Activated naive CD8-positive, alpha-beta T cell treated with anti-CD3 and anti-CD28 coated beads, Interleukin-2, amount 50 U/mL, for 24 hours (primary cell): ENCODE measurements around the gene GABBR1.

Experiments used
- ATAC-seq: fragments of 150-1000 bp; cut with Tn5 transposase; one replicate; pipeline ENCODE4 v1.10.0; 2021
- DNase-seq: peaks from one replicate; pipeline ENCODE4 v3.0.0; 2021
- H3K27ac Mint-ChIP-seq: one replicate; pipeline ENCODE4 v1.8.0; 2021; ENCODE audit warnings: mild to moderate bottlenecking, mixed read lengths
- H3K27me3 Mint-ChIP-seq: one replicate; pipeline ENCODE4 v1.8.0; 2021; ENCODE audit warnings: mixed read lengths
- H3K36me3 Mint-ChIP-seq: one replicate; pipeline ENCODE4 v1.8.0; 2021; ENCODE audit warnings: low read depth, mixed read lengths
- H3K4me1 Mint-ChIP-seq: one replicate; pipeline ENCODE4 v1.8.0; 2021; ENCODE audit warnings: mixed read lengths
- H3K4me3 Mint-ChIP-seq: one replicate; pipeline ENCODE4 v1.8.0; 2021; ENCODE audit warnings: mild to moderate bottlenecking, moderate library complexity, mixed read lengths
- H3K9me3 Mint-ChIP-seq: one replicate; pipeline ENCODE4 v1.8.0; 2021; ENCODE audit warnings: mixed read lengths

Gene GABBR1

DNA sequence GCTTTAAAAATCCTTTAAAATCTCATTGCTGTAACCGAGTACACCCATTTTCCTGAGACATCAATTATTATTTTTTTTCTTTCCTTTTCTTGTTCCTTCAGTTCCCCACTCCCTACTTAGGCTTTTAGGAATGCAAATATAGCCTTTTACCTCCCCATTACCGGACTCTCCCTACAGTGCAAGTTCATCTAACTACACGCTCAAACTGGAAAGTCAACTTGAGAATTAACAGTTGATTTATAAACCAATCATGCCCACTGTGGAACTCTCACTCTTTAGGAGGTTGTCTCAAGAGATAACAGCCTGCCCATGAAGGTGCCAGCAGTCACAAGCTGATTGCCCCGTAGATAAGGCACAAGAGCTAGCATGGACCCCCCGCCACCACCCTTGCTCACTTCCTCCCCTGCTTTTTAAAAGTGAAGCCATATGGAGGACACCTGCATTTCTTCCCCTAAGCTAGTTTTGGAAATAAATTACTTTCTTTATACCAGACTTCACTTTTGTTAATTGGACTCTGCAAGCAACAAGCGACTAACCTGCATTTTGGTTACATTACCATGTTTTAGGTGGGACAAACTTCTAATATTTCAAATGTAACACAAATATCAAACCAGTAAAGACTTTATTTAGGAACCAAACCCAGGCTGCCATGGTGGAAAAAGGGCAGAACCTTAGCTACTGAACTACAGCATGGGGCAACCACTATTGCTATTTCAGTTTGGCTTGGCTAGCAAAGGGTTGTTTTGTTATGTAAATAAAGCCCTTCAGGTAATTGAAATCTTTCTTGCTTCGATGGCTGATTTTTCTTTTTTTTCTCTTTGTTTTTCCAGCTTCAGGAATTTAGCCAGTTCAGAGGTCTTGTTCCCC lies 108.3 kb downstream of the GABBR1 start:
- ATAC-seq = no peak
- peaks cover 28% of the 10 kb centered on the region for H3K27me3 Mint-ChIP-seq

DNA sequence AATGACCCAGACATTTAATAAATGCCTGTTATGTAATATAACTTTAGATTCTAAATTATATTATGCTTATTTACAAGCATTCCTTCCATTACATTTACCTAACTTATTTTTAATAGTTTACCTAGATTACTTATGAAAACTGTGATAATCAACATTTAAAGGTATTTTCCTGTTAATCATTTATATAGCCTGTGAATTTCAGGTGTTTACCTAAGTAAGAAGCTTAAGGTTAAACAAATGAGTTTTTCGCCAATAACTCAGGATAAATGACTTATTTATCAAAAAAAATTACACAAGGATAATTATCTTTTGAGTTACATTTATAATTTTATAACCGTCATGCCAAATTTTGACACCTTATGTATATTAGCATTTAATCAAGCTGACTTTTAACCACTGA lies 108.9 kb downstream of the GABBR1 start:
- peaks cover 28% of the 10 kb centered on the region for H3K27me3 Mint-ChIP-seq
- DNase-seq (no peak), ATAC-seq (no peak)
- no peaks in the 10 kb centered on the region for H3K9me3 Mint-ChIP-seq
- H3K4me3 Mint-ChIP-seq = no peak overlapping the region
- no peaks in the 10 kb centered on the region for H3K36me3 Mint-ChIP-seq
- H3K27ac Mint-ChIP-seq = no peak overlapping the region
- no peaks in the 10 kb centered on the region for H3K4me1 Mint-ChIP-seq

More for the DNA sequence above, 108.3 kb downstream of the GABBR1 start:
- no peaks in the 10 kb centered on the region for H3K9me3 Mint-ChIP-seq
- no peak overlapping the region for H3K27ac Mint-ChIP-seq
- H3K4me3 Mint-ChIP-seq = no peak overlapping the region
- no peak for DNase-seq
- H3K4me1 Mint-ChIP-seq = no peaks in the 10 kb centered on the region
- no peaks in the 10 kb centered on the region for H3K36me3 Mint-ChIP-seq

DNA sequence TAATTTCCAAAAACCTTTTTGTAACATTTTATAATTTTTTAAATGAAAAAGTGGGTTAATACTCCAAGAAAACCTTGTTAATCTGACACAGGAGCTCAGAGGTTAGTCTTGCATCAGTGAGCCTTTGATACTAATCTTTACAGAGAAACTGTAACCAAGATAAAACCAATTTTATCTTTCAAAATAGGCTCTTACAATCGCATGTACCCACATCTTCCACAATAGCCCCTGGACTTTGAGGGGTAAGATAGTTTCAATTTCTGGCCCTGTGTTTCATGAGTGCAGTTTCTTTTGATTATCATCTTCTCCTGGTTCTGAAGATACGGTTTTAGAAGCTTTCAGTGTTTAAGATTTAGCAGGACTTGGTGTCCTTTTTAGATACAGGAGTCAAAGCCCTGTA lies 110.8 kb downstream of the GABBR1 start:
- no peaks in the 10 kb centered on the region for H3K36me3 Mint-ChIP-seq
- H3K27ac Mint-ChIP-seq = no peak overlapping the region
- no peaks in the 10 kb centered on the region for H3K4me1 Mint-ChIP-seq
- ATAC-seq (no peak), DNase-seq (no peak)
- H3K9me3 Mint-ChIP-seq = no peaks in the 10 kb centered on the region
- H3K4me3 Mint-ChIP-seq = no peak overlapping the region
- H3K27me3 Mint-ChIP-seq = peaks cover 28% of the 10 kb centered on the region

DNA sequence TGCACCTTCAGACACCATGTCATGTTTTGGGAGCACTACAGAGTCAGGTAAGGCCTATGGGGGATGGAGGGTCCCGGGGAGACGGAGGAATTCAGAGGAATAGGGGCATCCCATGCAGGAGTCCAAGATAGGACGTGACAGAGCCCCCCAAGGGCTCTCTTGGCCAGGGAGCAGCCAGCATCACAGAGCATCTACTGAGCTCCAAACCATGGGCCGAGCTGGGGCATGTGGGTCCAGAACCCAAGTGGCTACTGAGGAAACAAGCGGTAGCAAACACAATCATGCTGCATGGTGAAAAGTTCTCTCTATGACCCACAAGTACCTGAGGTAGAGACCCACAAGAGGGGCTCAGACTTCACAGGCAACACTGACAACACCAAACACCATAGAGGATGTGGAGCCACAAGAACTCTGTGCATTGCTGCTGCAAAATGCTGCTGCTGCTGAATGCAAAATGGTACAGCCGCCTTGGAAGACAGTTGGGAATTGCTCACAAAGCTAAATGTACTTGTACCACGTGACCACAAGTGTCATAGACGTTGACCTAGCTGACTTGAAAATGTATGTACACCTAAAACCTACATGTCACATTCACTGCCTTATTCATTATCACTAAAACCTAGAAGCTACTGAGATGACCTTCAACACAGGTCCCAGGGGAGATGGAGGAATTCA lies 111.8 kb downstream of the GABBR1 start:
- no peaks in the 10 kb centered on the region for H3K9me3 Mint-ChIP-seq
- peaks cover 2% of the 10 kb centered on the region for H3K4me1 Mint-ChIP-seq
- DNase-seq = no peak
- H3K27ac Mint-ChIP-seq = no peak overlapping the region
- H3K27me3 Mint-ChIP-seq = peaks cover 30% of the 10 kb centered on the region
- H3K36me3 Mint-ChIP-seq = no peaks in the 10 kb centered on the region
- ATAC-seq = no peak
- H3K4me3 Mint-ChIP-seq = no peak overlapping the region

GRCh38 chr6:29520232-29520631 lies 112.8 kb downstream of the GABBR1 start:
- Mint-ChIP-seq H3K4me3 (no peak overlapping the region), H3K4me1 (peaks cover 7% of the 10 kb centered on the region), H3K27ac (no peak overlapping the region), H3K36me3 (no peaks in the 10 kb centered on the region), H3K9me3 (no peaks in the 10 kb centered on the region), H3K27me3 (peaks cover 21% of the 10 kb centered on the region)
- no peak for DNase-seq
- no peak for ATAC-seq

GRCh38 chr6:29519291-29520010 lies 113.5 kb downstream of the GABBR1 start:
- Mint-ChIP-seq H3K27ac (no peak overlapping the region), H3K36me3 (no peaks in the 10 kb centered on the region), H3K4me1 (peaks cover 10% of the 10 kb centered on the region)

GRCh38 chr6:29517728-29518440 lies 115.1 kb downstream of the GABBR1 start:
- no peaks in the 10 kb centered on the region for H3K36me3 Mint-ChIP-seq

More at GRCh38 chr6:29519291-29520010, 113.5 kb downstream of the GABBR1 start:
- H3K9me3 Mint-ChIP-seq = no peaks in the 10 kb centered on the region
- H3K27me3 Mint-ChIP-seq = peaks cover 19% of the 10 kb centered on the region
- DNase-seq (no peak), ATAC-seq (no peak)
- H3K4me3 Mint-ChIP-seq = no peak overlapping the region

GRCh38 chr6:29517245-29517644 lies 115.7 kb downstream of the GABBR1 start:
- H3K27ac Mint-ChIP-seq = no peak overlapping the region
- no peak for DNase-seq
- H3K9me3 Mint-ChIP-seq = no peaks in the 10 kb centered on the region
- no peak for ATAC-seq
- peaks cover 15% of the 10 kb centered on the region for H3K27me3 Mint-ChIP-seq
- H3K4me1 Mint-ChIP-seq = peaks cover 10% of the 10 kb centered on the region
- H3K4me3 Mint-ChIP-seq = no peak overlapping the region
- H3K36me3 Mint-ChIP-seq = no peaks in the 10 kb centered on the region

More at GRCh38 chr6:29517728-29518440, 115.1 kb downstream of the GABBR1 start:
- no peak for ATAC-seq
- Mint-ChIP-seq H3K4me3 (no peak overlapping the region), H3K27ac (no peak overlapping the region), H3K9me3 (no peaks in the 10 kb centered on the region), H3K4me1 (peaks cover 10% of the 10 kb centered on the region), H3K27me3 (peaks cover 17% of the 10 kb centered on the region)
- DNase-seq = no peak

DNA sequence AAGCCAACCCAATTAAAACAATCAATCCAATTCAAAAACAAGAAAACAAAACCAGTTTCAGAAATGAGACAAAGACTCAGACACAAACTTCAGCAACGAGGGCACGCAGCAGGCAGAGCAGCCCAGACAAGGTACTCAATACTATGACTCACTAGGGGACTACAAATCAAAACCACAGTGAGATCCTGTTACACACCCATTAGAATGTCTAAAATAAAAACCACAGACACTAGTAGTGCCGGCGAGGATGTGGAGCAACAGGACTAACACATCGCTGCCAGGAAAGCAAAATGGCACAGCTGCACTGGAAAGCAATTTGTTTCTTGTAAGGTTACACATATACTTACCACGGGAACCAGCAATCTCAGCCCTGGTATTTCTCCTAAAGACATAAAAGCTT lies 116.9 kb downstream of the GABBR1 start:
- Mint-ChIP-seq H3K4me3 (no peak overlapping the region), H3K36me3 (no peaks in the 10 kb centered on the region), H3K27ac (no peak overlapping the region), H3K9me3 (no peaks in the 10 kb centered on the region), H3K27me3 (peaks cover 15% of the 10 kb centered on the region), H3K4me1 (peaks cover 10% of the 10 kb centered on the region)
- peak; percentile 98 for ATAC-seq
- peak; percentile 11 for DNase-seq

- H3K27me3 Mint-ChIP-seq = peaks cover 9% of the 10 kb centered on the region
- DNase-seq = no peak
- H3K27ac Mint-ChIP-seq = no peak overlapping the region
- no peak for ATAC-seq
- H3K36me3 Mint-ChIP-seq = no peaks in the 10 kb centered on the region
- no peak overlapping the region for H3K4me3 Mint-ChIP-seq
- H3K9me3 Mint-ChIP-seq = no peaks in the 10 kb centered on the region
- peaks cover 5% of the 10 kb centered on the region for H3K4me1 Mint-ChIP-seq
These were observed 122.2 kb downstream of the GABBR1 start for GRCh38 chr6:29510746-29511300.

GRCh38 chr6:29510202-29510601 lies 122.8 kb downstream of the GABBR1 start:
- ATAC-seq (no peak), DNase-seq (no peak)
- peaks cover 9% of the 10 kb centered on the region for H3K27me3 Mint-ChIP-seq
- H3K27ac Mint-ChIP-seq = no peak overlapping the region
- H3K4me1 Mint-ChIP-seq = peaks cover 4% of the 10 kb centered on the region
- no peaks in the 10 kb centered on the region for H3K36me3 Mint-ChIP-seq
- H3K4me3 Mint-ChIP-seq = no peak overlapping the region
- H3K9me3 Mint-ChIP-seq = no peaks in the 10 kb centered on the region
